Activated CD4-positive, alpha-beta T cell treated with anti-CD3 and anti-CD28 coated beads, Interleukin-2, amount 10 ng/mL, durations not matched to agents 7 days and 5 days (primary cell): ENCODE results near the gene PTCD1. TPM values are rescaled to one million over a fixed set of nuclear protein-coding genes. Genes with fewer than 3 reads are reported as not detected.
A peak's percentile ranks its signal among the peaks of the same experiment; 100 is the strongest.

Source experiments
- CTCF ChIA-PET: fragments of 350-600 bp; sonication (Branson Sonifier 250); formaldehyde crosslinking; loops from one replicate; lab custom pipeline; 2021; ENCODE audit warnings: antibody characterized with exemption; lab: Charles Lee
- POLR2A ChIA-PET: fragments of 350-600 bp; sonication (Branson Sonifier 250); formaldehyde crosslinking; loops from one replicate; lab custom pipeline; 2021; ENCODE audit warnings: antibody characterized with exemption; lab: Charles Lee
- DNase-seq: peaks from one replicate; pipeline ENCODE4 v3.0.0-alpha.2; 2020
- H3K27ac Mint-ChIP-seq: one replicate; pipeline ENCODE4 v1.8.0; 2021; ENCODE audit warnings: mild to moderate bottlenecking, moderate library complexity, mixed read lengths
- H3K27me3 Mint-ChIP-seq: one replicate; pipeline ENCODE4 v1.8.0; 2021; ENCODE audit warnings: mixed read lengths
- H3K36me3 Mint-ChIP-seq: one replicate; pipeline ENCODE4 v1.8.0; 2021; ENCODE audit warnings: low read depth, mixed read lengths
- H3K4me1 Mint-ChIP-seq: one replicate; pipeline ENCODE4 v1.8.0; 2021; ENCODE audit warnings: mixed read lengths
- H3K4me3 Mint-ChIP-seq: one replicate; pipeline ENCODE4 v1.8.0; 2021; ENCODE audit warnings: mild to moderate bottlenecking, moderate library complexity, mixed read lengths
- H3K9me3 Mint-ChIP-seq: one replicate; pipeline ENCODE4 v1.8.0; 2021; ENCODE audit warnings: mixed read lengths
- total RNA-seq, 2 experiments: library from RNA; stranded (reverse); gene quantifications; one replicate each; pipeline ENCODE4 v1.2.3, GENCODE V29; 2021

PTCD1 gene
- total RNA-seq, 2 experiments from 2014 or later: 5.7 to 8.6 TPM

DNA sequence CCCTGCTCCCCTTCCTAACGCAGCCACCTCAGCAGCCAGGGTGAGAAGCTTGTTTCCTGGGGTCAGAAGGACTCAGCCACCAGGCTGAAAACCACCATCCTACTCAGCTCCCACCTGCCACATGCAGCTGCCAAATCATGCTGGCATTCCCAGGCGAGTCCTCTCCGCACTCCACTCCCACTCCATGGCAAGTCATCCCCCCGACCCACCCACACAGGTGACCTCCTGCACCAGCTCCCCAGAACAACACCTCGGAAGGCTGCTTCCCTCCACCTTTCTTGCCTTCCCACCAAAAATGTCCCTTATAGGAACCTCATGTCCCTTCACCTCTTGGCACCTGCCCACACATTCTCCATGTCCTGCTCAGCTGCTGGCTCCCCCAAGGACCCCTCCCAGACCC is 34.8 kb downstream of the PTCD1 start:
- ChIA-PET POLR2A (no interaction called here), CTCF (interaction anchor here (0.8 to 1.2 kb wide), 2 partner anchors 12 to 18 kb away, joined by 3 read pairs; no protein-coding TSS in a partner anchor)
- DNase-seq: no peak
- Mint-ChIP-seq H3K36me3 (peaks cover 41% of the 10 kb centered on the region), H3K4me3 (no peak overlapping the region), H3K4me1 (peaks cover 32% of the 10 kb centered on the region), H3K27me3 (no peaks in the 10 kb centered on the region), H3K9me3 (no peaks in the 10 kb centered on the region), H3K27ac (no peak overlapping the region)

DNA sequence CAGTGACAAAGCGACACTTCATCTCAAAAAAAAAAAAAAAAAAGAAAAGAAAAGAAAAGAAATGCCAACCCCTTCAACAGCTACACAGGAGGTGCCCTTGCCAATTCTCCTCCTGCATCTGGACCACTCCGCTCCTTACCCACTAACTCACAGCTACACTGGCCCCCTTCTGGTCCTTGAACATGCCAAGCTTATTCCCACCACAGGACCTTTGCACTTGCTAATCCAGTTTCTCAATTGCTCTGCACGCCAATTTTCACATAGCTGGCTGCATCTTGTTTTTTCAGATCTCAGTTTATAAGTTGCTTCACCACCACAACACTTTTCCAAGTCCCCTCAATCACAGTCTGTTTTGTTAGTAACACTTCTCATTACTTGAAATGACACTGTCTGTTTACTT is 35.7 kb downstream of the PTCD1 start:
- ChIA-PET CTCF (interaction anchor here (0.8 to 1.2 kb wide), 2 partner anchors 11 to 17 kb away, joined by 3 read pairs; no protein-coding TSS in a partner anchor), POLR2A (interaction anchor here (0.7 kb wide), 1 partner anchor 15 kb away, joined by 3 read pairs; no protein-coding TSS in a partner anchor)
- H3K27me3 Mint-ChIP-seq: no peaks in the 10 kb centered on the region
- peaks cover 50% of the 10 kb centered on the region for H3K36me3 Mint-ChIP-seq
- no peaks in the 10 kb centered on the region for H3K9me3 Mint-ChIP-seq
- H3K27ac Mint-ChIP-seq: peak overlapping the region; percentile 39
- no peak for DNase-seq
- peaks cover 36% of the 10 kb centered on the region for H3K4me1 Mint-ChIP-seq
- H3K4me3 Mint-ChIP-seq: no peak overlapping the region

- ChIA-PET CTCF (interaction anchor here (0.6 to 1.7 kb wide), 4 partner anchors 13 to 1039 kb away, joined by 3 to 7 read pairs (median 4); no protein-coding TSS in a partner anchor), POLR2A (no interaction called here)
- H3K27ac Mint-ChIP-seq: peak overlapping the region; percentile 60
- peaks cover 18% of the 10 kb centered on the region for H3K4me1 Mint-ChIP-seq
- DNase-seq: no peak
- no peaks in the 10 kb centered on the region for H3K9me3 Mint-ChIP-seq
- peaks cover 69% of the 10 kb centered on the region for H3K36me3 Mint-ChIP-seq
- no peaks in the 10 kb centered on the region for H3K27me3 Mint-ChIP-seq
- H3K4me3 Mint-ChIP-seq: no peak overlapping the region
These were observed 39.0 kb downstream of the PTCD1 start for GRCh38 chr7:99399597-99399996.

GRCh38 chr7:99398891-99399445 is 39.6 kb downstream of the PTCD1 start:
- ChIA-PET CTCF (interaction anchor here (0.6 to 1.7 kb wide), 5 partner anchors 8 to 138 kb away, joined by 3 to 7 read pairs (median 3); no protein-coding TSS in a partner anchor), POLR2A (no interaction called here)
- H3K4me3 Mint-ChIP-seq: no peak overlapping the region
- peaks cover 16% of the 10 kb centered on the region for H3K4me1 Mint-ChIP-seq
- H3K27ac Mint-ChIP-seq: peak overlapping the region; percentile 60
- peaks cover 68% of the 10 kb centered on the region for H3K36me3 Mint-ChIP-seq
- no peak for DNase-seq
- no peaks in the 10 kb centered on the region for H3K9me3 Mint-ChIP-seq
- no peaks in the 10 kb centered on the region for H3K27me3 Mint-ChIP-seq

- H3K36me3 Mint-ChIP-seq: peaks cover 73% of the 10 kb centered on the region
These were observed 41.2 kb downstream of the PTCD1 start for GRCh38 chr7:99397297-99397983.

DNA sequence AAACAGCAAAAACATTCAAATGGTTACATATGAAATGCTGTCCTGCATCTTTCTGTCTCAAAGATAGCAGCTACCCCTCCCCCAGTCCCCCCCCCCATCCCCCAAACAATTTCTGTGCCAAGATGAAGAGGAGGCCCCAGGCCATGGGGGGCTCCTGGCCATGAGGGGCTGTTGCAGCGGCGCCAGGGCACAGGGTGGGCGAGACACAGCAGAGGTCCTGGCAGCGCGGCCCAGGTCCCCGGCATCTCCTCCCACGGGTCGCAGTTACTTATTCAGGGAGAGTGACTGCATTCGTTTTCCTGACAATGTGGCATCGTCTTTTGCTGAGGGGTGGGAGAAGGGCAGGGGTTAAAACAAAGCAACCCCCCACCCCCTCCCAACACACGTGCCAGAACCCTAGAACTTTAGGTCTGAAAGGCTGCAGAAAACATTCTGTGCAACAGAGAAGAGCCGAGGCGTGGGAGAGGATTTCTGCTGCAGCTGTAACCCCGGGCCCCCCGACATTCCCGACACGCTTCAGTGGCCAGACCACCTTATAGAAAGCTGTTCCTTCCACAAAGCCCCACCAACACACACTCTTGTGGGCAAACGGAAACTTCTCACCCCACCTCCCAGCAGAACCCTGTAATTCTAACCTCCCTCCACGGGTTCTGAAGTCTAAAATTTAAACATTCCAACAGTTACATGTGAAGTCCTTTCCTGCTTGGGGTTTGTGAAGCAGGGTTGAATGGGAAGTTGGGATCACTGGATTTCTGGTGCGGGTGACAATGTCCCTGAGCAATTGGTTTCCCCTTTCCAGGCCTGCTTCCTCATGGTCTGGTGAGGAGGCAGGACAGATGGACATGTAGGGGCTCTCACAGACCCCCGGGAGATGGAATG is 41.9 kb downstream of the PTCD1 start:
- H3K27me3 Mint-ChIP-seq: no peaks in the 10 kb centered on the region
- H3K27ac Mint-ChIP-seq: no peak overlapping the region
- H3K4me3 Mint-ChIP-seq: no peak overlapping the region
- H3K4me1 Mint-ChIP-seq: peaks cover 30% of the 10 kb centered on the region
- DNase-seq: no peak
- peaks cover 75% of the 10 kb centered on the region for H3K36me3 Mint-ChIP-seq
- POLR2A ChIA-PET: no interaction called here
- CTCF ChIA-PET: no interaction called here
- H3K9me3 Mint-ChIP-seq: no peaks in the 10 kb centered on the region

More at GRCh38 chr7:99397297-99397983, 41.2 kb downstream of the PTCD1 start:
- DNase-seq: no peak
- peak overlapping the region; percentile 60 for H3K27ac Mint-ChIP-seq
- no peaks in the 10 kb centered on the region for H3K9me3 Mint-ChIP-seq
- no peak overlapping the region for H3K4me3 Mint-ChIP-seq
- CTCF ChIA-PET: no interaction called here
- no peaks in the 10 kb centered on the region for H3K27me3 Mint-ChIP-seq
- peaks cover 25% of the 10 kb centered on the region for H3K4me1 Mint-ChIP-seq
- POLR2A ChIA-PET: no interaction called here

GRCh38 chr7:99395616-99396327 is 42.8 kb downstream of the PTCD1 start:
- no peak overlapping the region for H3K4me3 Mint-ChIP-seq
- DNase-seq: no peak
- ChIA-PET POLR2A (no interaction called here), CTCF (no interaction called here)
- no peaks in the 10 kb centered on the region for H3K27me3 Mint-ChIP-seq
- H3K4me1 Mint-ChIP-seq: peaks cover 36% of the 10 kb centered on the region
- H3K36me3 Mint-ChIP-seq: peaks cover 72% of the 10 kb centered on the region
- no peaks in the 10 kb centered on the region for H3K9me3 Mint-ChIP-seq
- peak overlapping the region; percentile 57 for H3K27ac Mint-ChIP-seq

DNA sequence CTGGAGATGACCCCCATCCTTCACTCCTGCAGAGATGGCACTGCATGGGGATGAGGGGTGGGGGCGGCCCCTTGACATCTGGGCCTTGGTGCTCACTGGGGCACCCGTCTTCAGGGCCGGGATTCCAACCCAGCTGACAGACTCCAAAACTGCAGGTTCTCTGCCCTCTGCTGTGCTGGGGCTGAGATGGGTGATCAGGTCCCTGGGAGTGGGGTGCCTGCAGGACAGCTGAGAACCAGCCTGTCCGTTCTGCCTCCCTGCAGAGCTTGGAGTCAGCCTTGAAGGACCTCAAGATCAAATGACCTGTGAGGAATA is 44.5 kb downstream of the PTCD1 start:
- peaks cover 39% of the 10 kb centered on the region for H3K4me1 Mint-ChIP-seq
- H3K36me3 Mint-ChIP-seq: peaks cover 69% of the 10 kb centered on the region
- no peaks in the 10 kb centered on the region for H3K9me3 Mint-ChIP-seq
- no peaks in the 10 kb centered on the region for H3K27me3 Mint-ChIP-seq
- DNase-seq: no peak
- POLR2A ChIA-PET: no interaction called here
- CTCF ChIA-PET: interaction anchor here (1.4 kb wide), 1 partner anchor 11 kb away, joined by 3 read pairs; no protein-coding TSS in a partner anchor
- no peak overlapping the region for H3K4me3 Mint-ChIP-seq
- peak overlapping the region; percentile 88 for H3K27ac Mint-ChIP-seq

- Mint-ChIP-seq H3K4me1 (peaks cover 39% of the 10 kb centered on the region), H3K9me3 (no peaks in the 10 kb centered on the region), H3K36me3 (peaks cover 67% of the 10 kb centered on the region), H3K27ac (peak overlapping the region; percentile 88), H3K4me3 (peak overlapping the region; percentile 64), H3K27me3 (no peaks in the 10 kb centered on the region)
- DNase-seq: no peak
- ChIA-PET POLR2A (no interaction called here), CTCF (interaction anchor here (0.5 to 1.8 kb wide), 4 partner anchors 8 to 152 kb away, joined by 3 to 7 read pairs (median 3); no protein-coding TSS in a partner anchor)
These were observed 45.0 kb downstream of the PTCD1 start for GRCh38 chr7:99393355-99394187.

DNA sequence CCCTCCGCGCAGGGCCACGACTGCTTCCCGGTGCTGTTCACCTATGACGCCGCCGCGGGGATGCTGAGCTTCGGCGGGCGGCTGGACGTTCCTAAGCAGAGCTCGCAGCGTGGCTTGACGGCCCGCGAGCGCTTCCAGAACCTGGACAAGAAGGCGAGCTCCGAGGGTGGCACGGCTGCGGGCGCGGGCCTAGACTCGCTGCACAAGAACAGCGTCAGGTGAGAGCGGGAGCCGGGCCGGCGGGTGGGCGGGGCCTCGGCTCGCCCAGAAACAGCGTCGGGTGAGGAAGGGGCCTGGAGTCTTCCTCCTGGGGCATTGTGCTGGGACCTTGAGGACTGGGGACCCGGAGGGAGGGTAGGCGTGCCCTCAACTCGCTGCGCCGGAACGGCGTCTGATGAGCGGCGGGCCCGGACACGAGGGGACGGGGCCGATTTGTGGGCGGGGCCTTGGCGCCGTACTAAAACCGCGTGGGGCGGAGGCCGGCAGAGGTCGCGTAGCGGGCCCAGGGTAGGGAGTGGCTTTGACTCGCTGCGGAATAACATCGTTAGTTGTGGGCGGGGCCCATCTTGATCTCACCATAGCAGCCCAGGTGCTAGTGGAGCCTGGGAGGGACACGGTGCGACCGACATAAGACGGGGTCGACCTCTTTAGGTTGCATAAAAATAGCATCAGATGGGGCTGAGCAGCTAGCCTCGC is 45.8 kb downstream of the PTCD1 start:
- Mint-ChIP-seq H3K27me3 (no peaks in the 10 kb centered on the region), H3K9me3 (no peaks in the 10 kb centered on the region), H3K36me3 (peaks cover 65% of the 10 kb centered on the region), H3K27ac (peak overlapping the region; percentile 88), H3K4me3 (peak overlapping the region; percentile 64), H3K4me1 (peaks cover 35% of the 10 kb centered on the region)
- DNase-seq: peak; percentile 89
- POLR2A ChIA-PET: interaction anchor here (0.6 to 1.2 kb wide), 2 partner anchors 13 to 710 kb away, joined by 3 to 4 read pairs; no protein-coding TSS in a partner anchor
- CTCF ChIA-PET: interaction anchor here (1.2 to 1.9 kb wide), 7 partner anchors 9 to 29 kb away, joined by 3 to 7 read pairs (median 3); partner anchors contain the start of genes BUD31 and PDAP1

GRCh38 chr7:99392046-99392445 is 46.6 kb downstream of the PTCD1 start:
- CTCF ChIA-PET: interaction anchor here (0.5 to 1.9 kb wide), 8 partner anchors 10 to 1038 kb away, joined by 3 to 7 read pairs (median 4); partner anchors contain the start of genes BUD31 and PDAP1
- peak overlapping the region; percentile 71 for H3K27ac Mint-ChIP-seq

More at GRCh38 chr7:99392046-99392445, 46.6 kb downstream of the PTCD1 start:
- Mint-ChIP-seq H3K4me3 (peak overlapping the region; percentile 25), H3K27me3 (no peaks in the 10 kb centered on the region), H3K4me1 (peaks cover 36% of the 10 kb centered on the region), H3K36me3 (peaks cover 64% of the 10 kb centered on the region), H3K9me3 (no peaks in the 10 kb centered on the region)
- POLR2A ChIA-PET: interaction anchor here (0.6 to 1.2 kb wide), 2 partner anchors 13 to 711 kb away, joined by 3 to 4 read pairs; no protein-coding TSS in a partner anchor
- DNase-seq: no peak
